ENCODE measurements around the gene TNFRSF14. TPM values are rescaled to one million over a fixed set of nuclear protein-coding genes. Genes with fewer than 3 reads are reported as not detected.

The TNFRSF14 gene
- total RNA-seq, 1 experiment from 2014 or later, result 1.5 TPM

DNA sequence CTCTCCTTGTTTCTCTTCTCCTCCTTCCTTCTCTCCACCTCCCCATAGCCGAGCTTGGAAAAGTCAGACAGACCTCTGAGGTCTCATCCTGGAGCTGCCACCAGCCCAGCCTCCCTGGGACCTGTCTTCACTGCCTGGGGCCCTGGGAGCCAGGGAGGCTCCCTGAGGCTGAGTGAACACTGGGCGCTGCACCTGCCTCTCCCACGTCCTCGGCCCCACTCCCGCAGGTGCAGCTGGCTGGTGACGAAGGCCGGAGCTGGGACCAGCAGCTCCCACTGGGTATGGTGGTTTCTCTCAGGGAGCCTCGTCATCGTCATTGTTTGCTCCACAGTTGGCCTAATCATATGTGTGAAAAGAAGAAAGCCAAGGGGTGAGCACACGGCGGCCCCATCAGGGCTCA, 5.3 kb downstream of the TNFRSF14 start:
- ChIA-PET POLR2A (no interaction called here), CTCF (interaction anchor here (1.6 kb wide), 1 partner anchor 14 kb away, joined by 3 read pairs; no protein-coding TSS in a partner anchor)
- intact Hi-C loops (cut with micrococcal nuclease; ENCODE audit: unreplicated experiment), result no loop called here
- DNase-seq, result no peak
- no peak overlapping the region for H3K4me3 ChIP-seq (ENCODE audit: low read depth, low read length)
- TF ChIP-seq, protein P1, sequence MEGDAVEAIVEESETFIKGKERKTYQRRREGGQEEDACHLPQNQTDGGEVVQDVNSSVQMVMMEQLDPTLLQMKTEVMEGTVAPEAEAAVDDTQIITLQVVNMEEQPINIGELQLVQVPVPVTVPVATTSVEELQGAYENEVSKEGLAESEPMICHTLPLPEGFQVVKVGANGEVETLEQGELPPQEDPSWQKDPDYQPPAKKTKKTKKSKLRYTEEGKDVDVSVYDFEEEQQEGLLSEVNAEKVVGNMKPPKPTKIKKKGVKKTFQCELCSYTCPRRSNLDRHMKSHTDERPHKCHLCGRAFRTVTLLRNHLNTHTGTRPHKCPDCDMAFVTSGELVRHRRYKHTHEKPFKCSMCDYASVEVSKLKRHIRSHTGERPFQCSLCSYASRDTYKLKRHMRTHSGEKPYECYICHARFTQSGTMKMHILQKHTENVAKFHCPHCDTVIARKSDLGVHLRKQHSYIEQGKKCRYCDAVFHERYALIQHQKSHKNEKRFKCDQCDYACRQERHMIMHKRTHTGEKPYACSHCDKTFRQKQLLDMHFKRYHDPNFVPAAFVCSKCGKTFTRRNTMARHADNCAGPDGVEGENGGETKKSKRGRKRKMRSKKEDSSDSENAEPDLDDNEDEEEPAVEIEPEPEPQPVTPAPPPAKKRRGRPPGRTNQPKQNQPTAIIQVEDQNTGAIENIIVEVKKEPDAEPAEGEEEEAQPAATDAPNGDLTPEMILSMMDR (IDR thresholded peaks at IDR 0.05; ENCODE audit: insufficient read depth in 1 of 2, low read depth in 1 of 2, low read length in 1 of 2, severe bottlenecking in 1 of 2, unreplicated experiment in 1 of 2), result no peak
- no peaks in the 10 kb centered on the region for H3K9me3 Mint-ChIP-seq (ENCODE audit: unreplicated experiment)
- BruUV-seq (replicated peaks), result no TSS peak
- no peaks in the 10 kb centered on the region for H3K36me3 ChIP-seq (ENCODE audit: control insufficient read depth, insufficient read depth, low read length)
- no peaks in the 10 kb centered on the region for H3K4me1 Mint-ChIP-seq (ENCODE audit: low read depth, unreplicated experiment)
- no peak overlapping the region for H3K4me3 Mint-ChIP-seq (ENCODE audit: unreplicated experiment)
- no peaks in the 10 kb centered on the region for H3K4me1 ChIP-seq
- H3K36me3 Mint-ChIP-seq (ENCODE audit: insufficient read depth, unreplicated experiment), result no peaks in the 10 kb centered on the region
- peaks cover 1% of the 10 kb centered on the region for H3K27me3 Mint-ChIP-seq (ENCODE audit: insufficient read depth, unreplicated experiment)
- H3K27me3 ChIP-seq (replicated peaks; ENCODE audit: control insufficient read depth, insufficient read depth, low read length), result no peaks in the 10 kb centered on the region
- no peaks in the 10 kb centered on the region for H3K9me3 ChIP-seq
- no peak overlapping the region for H3K27ac Mint-ChIP-seq (ENCODE audit: unreplicated experiment)

DNA sequence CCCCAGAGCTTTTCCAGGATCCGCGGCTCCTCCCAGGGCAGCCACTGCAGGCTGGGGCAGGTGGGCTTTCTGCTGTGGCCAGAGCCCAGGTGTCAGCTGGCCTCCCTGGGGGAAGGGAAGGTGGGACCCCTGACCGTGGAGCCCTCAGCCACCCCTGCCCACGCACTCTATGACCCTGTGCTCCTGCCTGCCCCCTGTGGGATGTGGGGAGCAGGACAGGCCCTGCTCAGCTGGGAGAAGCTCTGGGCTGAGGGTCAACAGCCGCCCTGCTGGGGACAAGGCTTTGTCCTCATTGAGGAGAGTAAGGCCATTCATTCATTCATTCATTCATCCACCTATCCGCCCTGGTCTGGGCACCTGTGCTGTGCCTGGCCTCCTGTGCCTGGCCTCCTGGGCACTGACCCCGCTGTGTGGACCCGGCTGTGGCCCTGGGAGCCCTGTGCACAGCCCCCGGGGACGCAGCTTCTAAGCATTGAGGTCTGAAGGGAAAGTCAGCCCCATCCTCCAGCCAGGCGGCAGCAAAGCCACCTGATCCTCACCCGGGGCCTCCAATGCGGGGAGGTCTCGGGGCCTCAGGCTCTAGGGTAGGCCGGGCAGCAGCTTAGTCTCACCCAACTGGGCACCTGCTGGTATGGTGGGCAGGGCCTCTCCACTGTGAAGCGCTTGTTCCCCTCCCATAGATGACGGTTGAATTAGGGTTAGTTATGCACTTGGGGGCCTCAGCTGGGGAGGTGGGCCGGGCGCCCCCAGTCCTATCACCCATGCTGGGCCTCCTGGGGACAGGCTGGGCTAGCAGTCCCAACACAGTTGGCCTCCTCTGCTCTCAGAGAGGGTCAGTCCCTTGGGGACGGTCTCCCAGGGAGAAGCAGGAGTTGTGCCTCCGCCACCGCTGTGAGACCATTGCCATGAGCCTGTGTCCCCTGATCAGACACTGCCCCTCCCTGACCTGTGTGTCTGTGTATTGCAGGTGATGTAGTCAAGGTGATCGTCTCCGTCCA, 6.0 kb downstream of the TNFRSF14 start:
- intact Hi-C loops (cut with micrococcal nuclease; ENCODE audit: unreplicated experiment), result no loop called here
- H3K4me3 Mint-ChIP-seq (ENCODE audit: unreplicated experiment), result no peak overlapping the region
- H3K36me3 Mint-ChIP-seq (ENCODE audit: insufficient read depth, unreplicated experiment), result no peaks in the 10 kb centered on the region
- Histone ChIP-seq H3K4me3 (ENCODE audit: low read depth, low read length) (no peak overlapping the region), H3K27me3 (replicated peaks; ENCODE audit: control insufficient read depth, insufficient read depth, low read length) (no peaks in the 10 kb centered on the region), H3K9me3 (no peaks in the 10 kb centered on the region), H3K36me3 (ENCODE audit: control insufficient read depth, insufficient read depth, low read length) (no peaks in the 10 kb centered on the region), H3K4me1 (no peaks in the 10 kb centered on the region)
- POLR2A ChIA-PET, result no interaction called here
- no peaks in the 10 kb centered on the region for H3K4me1 Mint-ChIP-seq (ENCODE audit: low read depth, unreplicated experiment)
- no peak for DNase-seq
- no peaks in the 10 kb centered on the region for H3K9me3 Mint-ChIP-seq (ENCODE audit: unreplicated experiment)
- TF ChIP-seq, protein P1 (IDR thresholded peaks at IDR 0.05; ENCODE audit: insufficient read depth in 1 of 2, low read depth in 1 of 2, low read length in 1 of 2, severe bottlenecking in 1 of 2, unreplicated experiment in 1 of 2), result peak in 1 of 2 experiments; percentile 14
- no peak overlapping the region for H3K27ac Mint-ChIP-seq (ENCODE audit: unreplicated experiment)
- CTCF ChIA-PET, result interaction anchor here (1.6 kb wide), 1 partner anchor 15 kb away, joined by 3 read pairs; no protein-coding TSS in a partner anchor
- no TSS peak for BruUV-seq (replicated peaks)
- H3K27me3 Mint-ChIP-seq (ENCODE audit: insufficient read depth, unreplicated experiment), result no peaks in the 10 kb centered on the region

DNA sequence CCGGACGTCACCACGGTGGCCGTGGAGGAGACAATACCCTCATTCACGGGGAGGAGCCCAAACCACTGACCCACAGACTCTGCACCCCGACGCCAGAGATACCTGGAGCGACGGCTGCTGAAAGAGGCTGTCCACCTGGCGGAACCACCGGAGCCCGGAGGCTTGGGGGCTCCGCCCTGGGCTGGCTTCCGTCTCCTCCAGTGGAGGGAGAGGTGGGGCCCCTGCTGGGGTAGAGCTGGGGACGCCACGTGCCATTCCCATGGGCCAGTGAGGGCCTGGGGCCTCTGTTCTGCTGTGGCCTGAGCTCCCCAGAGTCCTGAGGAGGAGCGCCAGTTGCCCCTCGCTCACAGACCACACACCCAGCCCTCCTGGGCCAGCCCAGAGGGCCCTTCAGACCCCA, 7.0 kb downstream of the TNFRSF14 start:
- intact Hi-C loops (cut with micrococcal nuclease; ENCODE audit: unreplicated experiment), result no loop called here
- H3K36me3 Mint-ChIP-seq (ENCODE audit: insufficient read depth, unreplicated experiment), result no peaks in the 10 kb centered on the region
- TF ChIP-seq, protein P1 (IDR thresholded peaks at IDR 0.05; ENCODE audit: insufficient read depth in 1 of 2, low read depth in 1 of 2, low read length in 1 of 2, severe bottlenecking in 1 of 2, unreplicated experiment in 1 of 2), result no peak
- ChIA-PET POLR2A (no interaction called here), CTCF (no interaction called here)
- no peaks in the 10 kb centered on the region for H3K27me3 Mint-ChIP-seq (ENCODE audit: insufficient read depth, unreplicated experiment)
- H3K9me3 Mint-ChIP-seq (ENCODE audit: unreplicated experiment), result no peaks in the 10 kb centered on the region
- no TSS peak for BruUV-seq (replicated peaks)
- no peaks in the 10 kb centered on the region for H3K9me3 ChIP-seq
- no peaks in the 10 kb centered on the region for H3K4me1 ChIP-seq
- no peaks in the 10 kb centered on the region for H3K27me3 ChIP-seq (replicated peaks; ENCODE audit: control insufficient read depth, insufficient read depth, low read length)
- no peak overlapping the region for H3K4me3 ChIP-seq (ENCODE audit: low read depth, low read length)
- H3K4me1 Mint-ChIP-seq (ENCODE audit: low read depth, unreplicated experiment), result no peaks in the 10 kb centered on the region
- no peaks in the 10 kb centered on the region for H3K36me3 ChIP-seq (ENCODE audit: control insufficient read depth, insufficient read depth, low read length)
- no peak overlapping the region for H3K4me3 Mint-ChIP-seq (ENCODE audit: unreplicated experiment)
- DNase-seq, result no peak
- H3K27ac Mint-ChIP-seq (ENCODE audit: unreplicated experiment), result no peak overlapping the region

Measured in Caco-2 (cell line).